NCI-H128 (cell line): Measurements from ENCODE around the gene OPCML.

ENCODE experiments used
- DNase-seq: peaks from one replicate; lab custom pipeline; 2025; ENCODE audit not compliant: unreplicated experiment; lab: John Stamatoyannopoulos, UW

Gene OPCML

GRCh38 chr11:132777067-132777975, 755.0 kb downstream of the OPCML start:
- DNase-seq: no peak

DNA sequence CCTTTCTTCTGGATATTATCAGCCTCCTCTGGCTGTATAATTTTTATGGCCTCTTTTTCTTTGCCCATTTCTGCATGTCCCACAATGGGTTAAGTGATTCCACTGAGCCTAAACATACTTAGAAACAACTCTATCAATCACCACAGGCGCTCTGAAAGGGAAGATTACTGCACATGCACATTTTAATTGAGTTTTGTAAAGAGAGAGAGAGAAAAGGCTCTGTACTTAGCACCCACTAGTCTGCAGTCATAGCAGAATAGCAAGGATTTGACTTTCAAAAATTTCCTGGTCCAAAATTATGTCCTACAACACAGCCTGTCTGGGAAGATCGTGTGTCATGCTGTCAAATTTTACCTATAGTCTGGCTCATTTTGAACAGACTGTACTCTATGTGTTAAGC, 758.5 kb downstream of the OPCML start:
- no peak for DNase-seq

DNA sequence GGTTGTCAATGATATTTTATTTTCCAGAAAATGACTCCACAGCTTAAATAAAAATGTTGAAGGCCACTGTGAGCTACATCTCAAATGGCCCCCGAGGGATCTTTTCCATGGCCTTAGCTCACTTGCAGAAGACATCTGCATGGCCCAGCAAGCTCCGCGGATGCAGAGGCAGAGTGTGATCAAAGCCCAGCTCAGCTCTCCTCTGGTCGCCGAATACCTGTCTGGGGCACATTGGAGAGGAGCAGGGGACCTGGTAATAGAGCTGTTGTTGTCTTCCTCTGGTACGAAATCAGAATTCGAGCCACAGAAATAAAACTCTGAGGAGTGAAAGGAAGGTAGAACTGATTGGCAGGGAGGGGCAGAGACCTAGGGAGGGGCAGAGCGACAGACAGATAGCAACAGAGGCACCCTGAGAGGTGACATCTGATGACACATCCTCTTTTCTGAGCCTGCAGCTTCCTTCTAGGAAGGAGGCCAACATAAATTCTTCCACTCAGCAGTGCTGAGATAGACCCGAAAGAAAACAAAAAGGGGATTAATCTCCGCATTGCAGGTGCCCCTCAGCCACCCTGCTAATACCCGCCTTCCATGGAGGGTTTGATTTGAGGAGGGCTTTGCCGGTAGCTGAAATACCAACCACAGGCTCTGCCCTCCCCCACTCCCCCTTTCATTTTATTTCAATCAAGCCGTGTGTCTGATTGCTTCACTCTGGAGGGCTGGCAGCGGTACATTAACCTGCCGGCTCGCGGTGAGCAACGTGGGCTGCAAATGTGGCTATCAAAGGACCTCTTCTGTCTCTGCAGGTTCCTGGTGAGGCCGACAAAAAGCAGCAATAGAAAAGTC, 759.4 kb downstream of the OPCML start:
- DNase-seq: no peak

DNA sequence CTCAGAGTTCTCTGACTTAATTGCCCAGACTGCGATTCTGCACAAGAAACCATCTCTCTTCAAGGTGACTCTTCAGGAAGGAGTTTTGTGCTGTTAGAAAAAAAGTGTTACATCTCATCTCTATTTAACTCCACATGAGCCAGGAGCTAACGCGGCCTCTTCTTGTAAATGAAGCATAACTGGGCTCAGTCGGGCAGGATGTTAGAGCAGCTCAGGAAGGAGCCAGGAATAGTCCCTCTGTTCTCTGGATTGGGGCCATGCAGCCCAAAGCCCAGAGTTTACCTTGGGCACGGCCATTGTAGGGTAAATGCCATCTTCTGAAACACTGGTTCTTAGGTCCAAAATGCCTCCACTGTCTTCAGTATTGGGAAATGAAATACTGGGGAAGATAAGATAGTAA, 760.6 kb downstream of the OPCML start:
- no peak for DNase-seq

- DNase-seq: no peak
Observed at GRCh38 chr11:132770829-132771530, 761.3 kb downstream of the OPCML start.

- no peak for DNase-seq
Observed at GRCh38 chr11:132763503-132763902, 768.8 kb downstream of the OPCML start.

- DNase-seq: no peak
Observed at GRCh38 chr11:132755934-132756333, 776.4 kb downstream of the OPCML start.

GRCh38 chr11:132751516-132752250, 780.6 kb downstream of the OPCML start:
- no peak for DNase-seq

DNA sequence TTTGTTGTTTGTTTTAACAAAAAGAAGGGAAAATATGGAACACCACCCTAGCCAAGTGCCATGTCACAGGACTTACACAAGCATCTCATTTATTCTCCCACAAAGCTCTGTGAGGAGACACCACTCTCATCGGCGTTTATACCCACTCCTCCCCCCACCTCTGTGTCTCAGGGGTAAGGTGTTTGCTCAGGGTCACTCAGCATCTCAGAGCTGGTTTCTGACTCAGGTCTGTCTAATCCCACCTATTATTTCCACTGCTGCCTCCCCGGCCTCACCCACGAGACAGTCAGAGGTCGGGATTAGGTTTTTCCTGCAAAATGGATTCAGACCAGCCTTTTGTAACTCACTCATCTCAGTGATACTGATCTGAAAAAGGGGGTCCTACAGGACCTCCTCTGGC, 786.0 kb downstream of the OPCML start:
- no peak for DNase-seq

DNA sequence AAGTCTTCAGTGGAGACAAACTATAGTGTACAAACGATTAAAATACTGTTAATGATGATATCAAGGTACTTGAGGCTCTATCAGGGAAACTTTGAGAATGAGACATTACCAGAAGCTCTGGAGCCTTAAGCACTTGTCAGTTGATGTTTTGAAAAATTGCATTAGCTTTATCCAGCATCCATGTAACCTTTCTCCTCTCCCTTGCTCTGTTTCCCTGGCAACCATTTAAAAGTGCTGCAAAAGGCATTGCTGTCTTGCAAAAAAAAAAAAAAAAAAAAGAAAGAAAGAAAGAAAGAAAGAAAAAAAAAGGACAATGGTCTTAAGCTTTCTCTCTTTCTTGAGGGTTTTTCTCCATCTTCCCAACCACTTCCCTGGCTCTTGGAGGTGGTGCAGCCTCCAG, 787.0 kb downstream of the OPCML start:
- DNase-seq: no peak

- DNase-seq: no peak
Observed at GRCh38 chr11:132744771-132745170, 787.5 kb downstream of the OPCML start.

DNA sequence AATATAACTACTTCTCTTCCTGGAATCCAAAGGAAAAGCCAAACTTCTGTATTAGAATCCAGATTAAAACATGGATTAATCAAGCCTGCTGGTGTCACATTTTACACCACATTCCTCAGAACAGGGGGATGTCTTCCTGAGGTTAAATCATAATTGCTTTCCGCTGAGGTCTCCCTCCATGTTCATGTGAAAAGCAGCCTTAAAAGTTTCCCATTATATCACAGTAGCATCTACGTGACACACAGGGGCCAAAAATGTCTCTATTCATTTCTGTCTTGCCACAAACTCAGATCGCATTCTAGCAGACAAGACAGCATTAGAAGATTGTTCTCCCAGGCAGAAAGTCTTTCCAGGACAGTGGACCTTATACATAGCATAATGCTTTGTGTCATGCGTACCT, 788.7 kb downstream of the OPCML start:
- DNase-seq: no peak

GRCh38 chr11:132742929-132743328, 789.4 kb downstream of the OPCML start:
- DNase-seq: no peak

DNA sequence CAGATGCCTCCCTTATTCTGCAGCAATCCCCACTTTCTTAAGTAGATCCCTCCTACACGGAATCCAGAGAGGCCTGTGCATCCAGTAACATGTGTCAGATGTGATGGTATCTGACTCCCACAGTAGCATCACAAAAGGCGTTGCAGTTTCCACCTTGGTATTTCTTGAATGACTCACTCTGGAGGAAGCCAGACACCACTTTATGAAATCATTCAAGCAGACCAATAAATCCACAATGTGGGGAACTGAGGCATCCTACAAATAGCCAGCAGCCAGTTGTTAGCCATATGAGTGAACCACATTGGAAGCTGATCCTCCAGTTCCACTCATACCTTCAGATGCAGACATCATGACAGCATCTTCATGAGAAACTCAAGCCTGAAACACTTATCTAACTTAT, 798.1 kb downstream of the OPCML start:
- DNase-seq: no peak

DNA sequence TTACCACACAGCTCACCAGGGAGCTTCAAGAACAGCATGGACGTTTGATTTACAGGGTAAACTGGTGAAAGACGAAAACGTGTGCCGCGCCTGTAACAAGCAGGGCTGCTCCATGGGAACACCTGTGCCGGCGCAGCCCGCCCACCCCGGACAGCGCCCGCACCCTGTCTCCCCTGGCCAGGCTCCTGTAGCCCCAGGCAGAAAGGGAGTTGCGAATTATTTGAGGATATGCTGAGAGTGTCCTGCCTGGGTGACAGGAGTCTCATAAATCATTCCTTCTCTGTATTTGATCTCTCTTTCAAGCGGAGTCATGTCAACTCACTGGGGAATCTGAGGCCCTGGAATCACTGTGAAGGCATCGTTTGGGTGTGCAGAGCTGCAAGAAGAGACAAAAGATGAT, 804.3 kb downstream of the OPCML start:
- DNase-seq: no peak

GRCh38 chr11:132721526-132721925, 810.8 kb downstream of the OPCML start:
- no peak for DNase-seq

DNA sequence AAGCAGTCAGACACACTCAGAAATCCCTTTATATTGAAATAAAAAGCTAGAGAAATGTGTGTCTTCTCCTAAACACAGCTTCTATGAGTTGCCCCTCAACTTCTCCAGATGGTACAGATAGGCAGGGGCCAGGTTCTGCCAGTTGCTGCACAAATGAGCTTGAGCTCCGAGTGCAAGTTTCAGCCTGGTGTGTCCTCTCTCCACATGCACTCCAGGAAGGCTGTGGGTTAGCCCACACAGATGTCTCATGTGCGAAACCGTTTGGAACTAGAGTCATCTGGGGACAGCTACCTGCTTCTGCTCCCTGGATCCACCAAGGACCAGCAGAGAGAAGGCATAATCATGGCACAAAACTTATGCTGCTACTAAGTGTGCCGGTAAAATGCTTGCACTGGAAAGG, 812.6 kb downstream of the OPCML start:
- no peak for DNase-seq

DNA sequence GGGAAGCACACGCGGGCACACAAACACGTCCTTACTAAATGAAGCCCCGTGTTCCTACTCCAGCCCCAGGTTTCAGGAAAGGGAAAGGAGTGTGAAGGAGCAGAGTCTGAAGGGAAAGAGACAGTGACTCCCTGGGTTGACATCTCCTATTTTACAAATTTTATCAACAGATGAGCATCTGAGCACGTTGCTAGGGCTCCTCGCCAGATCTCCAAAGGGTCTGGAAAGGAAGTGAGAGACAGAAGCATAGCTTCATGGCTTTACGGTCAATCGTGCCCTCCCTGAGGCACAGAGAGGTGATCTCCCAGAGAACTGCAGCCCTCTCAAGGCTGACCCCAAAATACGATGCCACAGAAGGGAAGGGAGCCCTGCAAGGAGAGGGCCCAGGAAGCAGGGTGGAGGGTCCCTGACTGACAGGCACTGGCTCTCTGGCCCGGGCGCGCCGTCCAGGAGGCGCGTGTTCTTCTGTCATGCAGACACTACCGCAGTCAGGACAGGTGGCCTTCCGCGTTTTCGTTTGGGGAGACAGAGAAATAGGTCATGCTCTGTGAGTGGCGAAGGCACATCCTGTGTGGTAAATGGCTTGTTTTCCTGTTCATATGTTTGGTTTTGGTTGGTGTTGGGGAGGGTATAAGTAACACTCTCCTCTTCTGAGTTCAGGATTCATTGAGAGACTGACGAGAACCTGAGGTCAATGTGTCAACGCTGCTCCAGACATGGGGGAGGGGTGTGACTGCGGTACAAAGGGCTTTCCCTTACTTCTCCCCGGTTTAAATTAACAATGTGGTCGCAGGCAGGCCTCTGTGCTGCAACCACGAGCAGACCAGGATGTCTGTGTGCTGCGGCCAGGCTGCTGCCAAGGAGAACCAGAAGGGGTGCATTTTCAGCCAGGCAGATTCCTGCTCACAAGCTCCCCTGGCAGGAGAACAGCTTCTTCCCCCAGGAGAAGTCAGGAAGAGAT, 813.3 kb downstream of the OPCML start:
- DNase-seq: no peak

GRCh38 chr11:132717824-132718223, 814.5 kb downstream of the OPCML start:
- no peak for DNase-seq

DNA sequence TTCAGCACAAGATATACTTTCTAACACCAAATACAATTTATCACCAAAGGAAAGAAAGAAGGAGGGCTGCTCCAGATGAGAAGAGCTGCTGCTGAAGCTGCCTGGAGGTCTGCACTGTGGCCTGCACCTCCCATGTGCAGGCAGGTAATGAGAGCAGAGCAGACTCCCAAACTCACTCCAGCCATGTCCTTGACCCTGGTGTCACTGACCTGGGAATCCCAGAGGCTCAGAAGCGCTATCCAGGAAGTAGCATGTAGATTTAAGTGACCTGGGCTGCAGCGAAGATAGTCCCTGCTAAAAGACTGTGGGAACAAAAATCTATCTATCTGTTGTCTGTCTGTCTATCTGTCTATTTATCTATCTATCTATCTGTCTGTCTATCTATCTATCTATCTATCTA, 816.3 kb downstream of the OPCML start:
- DNase-seq: no peak
